GM18519 (cell line): ENCODE data around the gene ZNF521.

Source experiments
- ATAC-seq: cut with Tn5 transposase; IDR thresholded peaks from one replicate; pipeline ENCODE4 v1.9.1; 2021; ENCODE audit warnings: mild to moderate bottlenecking, moderate library complexity; ENCODE audit not compliant: unreplicated experiment, low FRiP score

ZNF521 gene

DNA sequence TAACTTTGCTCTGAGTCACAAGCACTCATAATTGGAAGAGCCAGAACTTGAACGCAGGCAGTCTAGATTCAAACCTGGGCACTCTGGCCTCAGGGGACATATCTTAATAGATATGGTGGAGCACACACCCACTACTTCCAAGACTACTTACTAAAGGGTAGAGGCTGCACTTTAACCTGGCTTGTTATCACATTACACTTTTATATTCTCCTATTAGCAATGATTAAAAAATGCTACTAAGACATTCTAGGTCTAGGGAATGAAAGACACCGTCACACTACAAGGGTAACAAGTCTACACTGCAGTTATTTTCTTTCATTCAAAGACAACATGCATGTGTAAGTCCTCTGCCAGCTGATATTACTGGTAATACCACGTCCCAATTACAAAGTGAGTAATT lies 258.8 kb downstream of the ZNF521 start:
- no peak for ATAC-seq

- no peak for ATAC-seq
Observed at GRCh38 chr18:25089470-25089869, 262.5 kb downstream of the ZNF521 start.

- ATAC-seq = no peak
Observed at GRCh38 chr18:25086876-25087275, 265.1 kb downstream of the ZNF521 start.

- ATAC-seq = no peak
Observed at GRCh38 chr18:25081001-25081400, 271.0 kb downstream of the ZNF521 start.

GRCh38 chr18:25080211-25080610 lies 271.8 kb downstream of the ZNF521 start:
- no peak for ATAC-seq

- ATAC-seq = no peak
Observed at GRCh38 chr18:25077944-25078723, 273.8 kb downstream of the ZNF521 start.

GRCh38 chr18:25077038-25077943 lies 274.7 kb downstream of the ZNF521 start:
- ATAC-seq = no peak

- ATAC-seq = no peak
Observed at GRCh38 chr18:25075783-25076182, 276.2 kb downstream of the ZNF521 start.

- no peak for ATAC-seq
Observed at GRCh38 chr18:25075331-25075730, 276.6 kb downstream of the ZNF521 start.

DNA sequence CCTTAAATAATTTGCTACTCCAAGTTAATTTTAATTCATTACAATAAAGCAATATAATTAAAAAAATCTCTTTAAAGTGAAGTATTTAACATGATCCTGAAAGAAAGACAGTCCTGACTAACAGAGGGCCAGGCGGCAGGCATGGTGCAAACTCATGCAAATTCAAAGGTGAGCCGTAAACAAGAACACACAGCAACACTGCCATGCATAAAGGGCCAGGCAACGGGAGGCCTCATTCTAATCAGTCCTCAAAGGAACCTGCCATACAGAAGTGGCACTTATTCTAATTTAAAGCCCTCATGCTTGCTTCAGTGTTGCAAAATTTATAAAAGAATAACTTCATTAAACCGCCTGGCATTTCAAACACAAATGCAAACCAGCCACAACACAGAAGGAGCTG lies 277.0 kb downstream of the ZNF521 start:
- no peak for ATAC-seq

GRCh38 chr18:25072205-25072604 lies 279.8 kb downstream of the ZNF521 start:
- no peak for ATAC-seq

GRCh38 chr18:25067275-25068025 lies 284.5 kb downstream of the ZNF521 start:
- ATAC-seq = no peak

GRCh38 chr18:25066516-25066915 lies 285.4 kb downstream of the ZNF521 start:
- no peak for ATAC-seq

DNA sequence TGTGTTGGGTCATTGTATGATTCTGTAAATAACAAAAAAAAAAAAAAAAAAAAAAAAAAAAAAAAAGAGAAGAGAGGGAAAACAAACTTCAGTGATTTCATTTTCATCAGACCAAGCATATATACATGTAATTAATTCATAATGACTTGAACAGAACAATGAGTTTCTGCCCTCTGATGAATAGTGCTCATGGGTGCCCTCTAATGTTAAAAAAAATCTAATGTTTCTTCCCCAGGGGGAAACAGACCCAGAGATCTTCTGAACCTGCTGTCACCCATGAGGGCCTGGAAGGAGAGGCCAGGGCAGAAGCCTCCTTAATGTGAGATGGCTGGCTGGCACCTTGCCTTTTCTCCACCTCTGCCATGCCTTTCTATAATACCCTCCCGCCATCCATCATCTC lies 289.2 kb downstream of the ZNF521 start:
- no peak for ATAC-seq

DNA sequence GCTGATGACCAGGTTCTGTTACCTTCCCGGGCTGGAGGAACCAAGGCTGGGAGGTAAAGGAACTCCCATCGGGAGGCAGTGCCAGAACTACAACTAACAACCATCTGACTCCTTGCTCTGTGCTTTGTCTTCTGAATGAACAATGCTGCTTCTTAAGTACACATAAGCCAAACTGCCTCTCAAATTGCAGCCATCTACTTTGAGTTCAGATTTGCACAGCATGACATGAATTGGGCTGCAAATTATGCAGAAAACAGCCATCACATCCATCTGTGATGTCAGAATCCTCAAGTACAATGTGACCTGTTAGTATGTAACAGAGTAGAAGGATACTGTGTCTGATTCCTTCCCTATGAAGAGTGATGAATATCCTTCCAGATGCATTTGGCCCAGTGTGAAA lies 290.6 kb downstream of the ZNF521 start:
- ATAC-seq = no peak

DNA sequence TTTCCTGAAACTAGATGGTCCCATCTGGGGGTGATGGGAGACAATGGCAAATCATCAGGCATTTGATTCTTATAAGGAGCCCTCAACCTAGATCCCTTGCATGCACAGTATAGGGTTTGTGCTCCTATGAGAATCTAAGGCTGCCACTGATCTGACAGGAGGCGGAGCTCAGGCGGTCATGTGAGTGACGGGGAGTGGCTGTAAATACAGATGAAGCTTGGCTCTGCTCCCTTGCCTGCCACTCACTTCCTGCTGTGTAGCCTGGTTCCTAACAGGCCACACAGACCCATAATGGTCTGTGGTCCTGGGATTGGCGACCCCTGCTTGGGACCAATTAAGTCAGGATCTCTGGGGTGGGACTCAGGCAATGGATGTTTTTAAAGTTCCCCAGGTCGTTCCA lies 293.4 kb downstream of the ZNF521 start:
- ATAC-seq = no peak

DNA sequence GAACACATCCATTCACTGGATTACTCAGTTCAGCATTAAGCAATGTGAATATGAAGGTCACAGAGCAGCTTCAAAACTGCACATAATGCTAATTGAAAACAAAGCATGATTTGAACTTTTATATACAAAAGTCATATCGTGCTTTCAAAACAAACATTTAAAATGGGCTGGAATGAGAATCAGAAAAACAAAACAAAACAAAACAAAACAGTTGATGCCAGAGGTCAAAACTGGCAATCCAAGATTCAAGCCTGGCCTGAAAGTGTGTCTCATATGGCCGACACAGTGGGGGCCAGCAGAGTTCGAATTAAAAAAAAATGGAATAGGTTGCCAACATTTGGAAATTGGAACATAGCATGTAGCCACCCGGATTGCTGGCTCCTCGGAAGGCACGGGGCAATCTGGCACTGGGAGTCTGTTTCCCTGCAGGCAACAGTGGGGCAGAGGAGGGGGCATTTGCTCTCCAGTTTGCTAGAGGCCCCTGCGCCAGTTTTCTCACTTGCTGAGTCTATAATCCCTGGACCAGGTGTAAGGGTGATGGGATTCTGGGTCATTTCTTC lies 294.4 kb downstream of the ZNF521 start:
- no peak for ATAC-seq

GRCh38 chr18:25056429-25056828 lies 295.5 kb downstream of the ZNF521 start:
- ATAC-seq = no peak

DNA sequence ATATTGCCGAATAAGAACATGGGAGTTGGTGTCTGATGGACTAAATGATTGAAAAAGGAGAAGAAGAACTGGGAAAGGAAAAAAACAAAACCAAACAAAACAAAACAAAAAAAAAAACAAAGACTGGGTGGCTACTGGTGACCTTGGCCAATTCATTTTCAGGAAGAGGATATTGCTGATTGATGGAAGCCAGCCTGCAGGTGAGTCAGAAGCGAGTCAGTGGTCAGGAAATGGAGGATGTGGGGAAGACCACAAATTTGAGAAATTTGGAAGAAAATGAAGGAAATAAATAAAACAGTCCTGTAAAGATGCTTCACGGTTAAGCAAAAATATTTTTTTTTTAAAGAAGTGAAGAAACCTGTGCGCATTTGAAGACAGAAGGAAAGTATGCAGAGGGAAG lies 296.9 kb downstream of the ZNF521 start:
- no peak for ATAC-seq

- no peak for ATAC-seq
Observed at GRCh38 chr18:25053466-25053865, 298.5 kb downstream of the ZNF521 start.

GRCh38 chr18:25052511-25052921 lies 299.4 kb downstream of the ZNF521 start:
- no peak for ATAC-seq
